ENCODE results near the gene ZC3H15.

DNA sequence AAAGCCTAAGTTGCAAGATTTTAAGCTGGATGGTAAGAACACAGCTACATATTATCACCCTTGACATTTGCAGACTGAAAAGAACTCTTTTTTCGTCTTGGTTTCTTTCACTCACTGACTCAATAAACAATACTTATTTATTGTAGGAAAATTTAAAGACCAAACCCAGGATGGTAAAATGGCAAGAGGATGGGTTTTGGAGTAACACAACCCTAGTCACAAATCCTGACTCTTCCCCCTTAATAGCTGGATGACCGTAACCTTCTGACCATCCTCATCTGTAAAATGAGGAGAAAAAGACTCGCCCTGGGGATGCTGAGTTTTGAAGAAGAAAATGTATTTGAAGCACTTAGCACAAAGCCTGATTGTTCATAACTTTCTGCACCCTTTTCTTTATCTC is 48.3 kb downstream of the ZC3H15 start:
- TF ChIP-seq, protein P1, sequence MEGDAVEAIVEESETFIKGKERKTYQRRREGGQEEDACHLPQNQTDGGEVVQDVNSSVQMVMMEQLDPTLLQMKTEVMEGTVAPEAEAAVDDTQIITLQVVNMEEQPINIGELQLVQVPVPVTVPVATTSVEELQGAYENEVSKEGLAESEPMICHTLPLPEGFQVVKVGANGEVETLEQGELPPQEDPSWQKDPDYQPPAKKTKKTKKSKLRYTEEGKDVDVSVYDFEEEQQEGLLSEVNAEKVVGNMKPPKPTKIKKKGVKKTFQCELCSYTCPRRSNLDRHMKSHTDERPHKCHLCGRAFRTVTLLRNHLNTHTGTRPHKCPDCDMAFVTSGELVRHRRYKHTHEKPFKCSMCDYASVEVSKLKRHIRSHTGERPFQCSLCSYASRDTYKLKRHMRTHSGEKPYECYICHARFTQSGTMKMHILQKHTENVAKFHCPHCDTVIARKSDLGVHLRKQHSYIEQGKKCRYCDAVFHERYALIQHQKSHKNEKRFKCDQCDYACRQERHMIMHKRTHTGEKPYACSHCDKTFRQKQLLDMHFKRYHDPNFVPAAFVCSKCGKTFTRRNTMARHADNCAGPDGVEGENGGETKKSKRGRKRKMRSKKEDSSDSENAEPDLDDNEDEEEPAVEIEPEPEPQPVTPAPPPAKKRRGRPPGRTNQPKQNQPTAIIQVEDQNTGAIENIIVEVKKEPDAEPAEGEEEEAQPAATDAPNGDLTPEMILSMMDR (IDR thresholded peaks at IDR 0.05), result no peak
- no peak for TF ChIP-seq POLR2A (IDR thresholded peaks at IDR 0.05)
